Anterior cingulate cortex (tissue), 58 donors: ENCODE measurements around the gene SLC24A3.

Experiments used
- DNase-seq, 58 donors: peaks; one replicate each; lab custom pipeline; 2025; lab: John Stamatoyannopoulos, UW

SLC24A3 gene

GRCh38 chr20:19335916-19336315, 123.5 kb downstream of the SLC24A3 start:
- no peak for DNase-seq

GRCh38 chr20:19336631-19337030, 124.2 kb downstream of the SLC24A3 start:
- DNase-seq: no peak

GRCh38 chr20:19338380-19338779, 125.9 kb downstream of the SLC24A3 start:
- no peak for DNase-seq

- DNase-seq: no peak
Observed at GRCh38 chr20:19338960-19339359, 126.5 kb downstream of the SLC24A3 start.

GRCh38 chr20:19341348-19342053, 129.1 kb downstream of the SLC24A3 start:
- DNase-seq: peak in 1 of 58 donors; percentile 1

- DNase-seq: no peak
Observed at GRCh38 chr20:19344341-19344740, 131.9 kb downstream of the SLC24A3 start.

- DNase-seq: no peak
Observed at GRCh38 chr20:19347943-19348456, 135.6 kb downstream of the SLC24A3 start.

- DNase-seq: no peak
Observed at GRCh38 chr20:19348582-19348981, 136.1 kb downstream of the SLC24A3 start.

- DNase-seq: no peak
Observed at GRCh38 chr20:19349879-19350278, 137.4 kb downstream of the SLC24A3 start.

GRCh38 chr20:19351542-19351941, 139.1 kb downstream of the SLC24A3 start:
- DNase-seq: no peak

GRCh38 chr20:19354950-19355349, 142.5 kb downstream of the SLC24A3 start:
- DNase-seq: no peak

- no peak for DNase-seq
Observed at GRCh38 chr20:19361790-19362189, 149.3 kb downstream of the SLC24A3 start.

- no peak for DNase-seq
Observed at GRCh38 chr20:19363476-19363875, 151.0 kb downstream of the SLC24A3 start.

GRCh38 chr20:19367591-19367990, 155.1 kb downstream of the SLC24A3 start:
- DNase-seq: no peak

- peak in 41 of 58 donors; percentile 7 to 81 (median 35) for DNase-seq
Observed at GRCh38 chr20:19368351-19368750, 155.9 kb downstream of the SLC24A3 start.

GRCh38 chr20:19370076-19371075, 157.9 kb downstream of the SLC24A3 start:
- no peak for DNase-seq

- DNase-seq: no peak
Observed at GRCh38 chr20:19371112-19371511, 158.7 kb downstream of the SLC24A3 start.

- DNase-seq: no peak
Observed at GRCh38 chr20:19374216-19374615, 161.8 kb downstream of the SLC24A3 start.

GRCh38 chr20:19375395-19375794, 163.0 kb downstream of the SLC24A3 start:
- DNase-seq: no peak

GRCh38 chr20:19375801-19376200, 163.4 kb downstream of the SLC24A3 start:
- no peak for DNase-seq
